Activated B cell treated with CpG ODN at 0.5 μM for 24 hours (primary cell): ENCODE measurements around the gene CASZ1. TPM values are rescaled to one million over a fixed set of nuclear protein-coding genes. Genes with fewer than 3 reads are reported as not detected.

Experiments
- ATAC-seq: fragments of 200-7000 bp; cut with Tn5 transposase; one replicate; pipeline ENCODE4 v1.10.0; 2021; ENCODE audit warnings: low read depth, mild to moderate bottlenecking, moderate library complexity
- CTCF ChIA-PET: fragments of 350-600 bp; sonication (Branson Sonifier 250); formaldehyde crosslinking; loops from one replicate; lab custom pipeline; 2021; ENCODE audit warnings: antibody characterized with exemption; lab: Charles Lee
- POLR2A ChIA-PET: fragments of 350-600 bp; sonication (Branson Sonifier 250); formaldehyde crosslinking; loops from one replicate; lab custom pipeline; 2021; ENCODE audit warnings: antibody characterized with exemption; lab: Charles Lee
- DNase-seq: peaks from one replicate; pipeline ENCODE4 v3.0.0; 2022
- H3K27ac Mint-ChIP-seq: one replicate; pipeline ENCODE4 v1.8.0; 2020; ENCODE audit warnings: mixed read lengths
- H3K27me3 Mint-ChIP-seq: one replicate; pipeline ENCODE4 v1.8.0; 2021; ENCODE audit warnings: mixed read lengths
- H3K36me3 Mint-ChIP-seq: one replicate; pipeline ENCODE4 v1.8.0; 2021; ENCODE audit warnings: low read depth, mixed read lengths
- H3K4me1 Mint-ChIP-seq: one replicate; pipeline ENCODE4 v1.8.0; 2021; ENCODE audit warnings: mixed read lengths
- H3K4me3 Mint-ChIP-seq: one replicate; pipeline ENCODE4 v1.8.0; 2020; ENCODE audit warnings: mild to moderate bottlenecking, mixed read lengths
- H3K9me3 Mint-ChIP-seq: one replicate; pipeline ENCODE4 v1.8.0; 2020; ENCODE audit warnings: mixed read lengths
- CTCF ChIP-seq: fragments of 200-600 bp; IDR thresholded peaks from one replicate; pipeline ENCODE4 v1.8.0; 2022; ENCODE audit warnings: antibody characterized with exemption, mild to moderate bottlenecking
- intact Hi-C: fragments of 100-400 bp; cut with micrococcal nuclease; formaldehyde crosslinking; loops from one replicate; pipeline ENCODE4 v1.15.1; 2024
- total RNA-seq: library from RNA; stranded (reverse); gene quantifications from 2 replicates; pipeline ENCODE4 v1.2.3, GENCODE V29; 2022

CASZ1 gene
- total RNA-seq, 1 donor from 2014 or later: 35.6 TPM

- H3K4me1 Mint-ChIP-seq: peaks cover 8% of the 10 kb centered on the region
- no peak overlapping the region for H3K4me3 Mint-ChIP-seq
- POLR2A ChIA-PET: interaction anchor here (0.6 kb wide), 1 partner anchor 78 kb away, joined by 3 read pairs; no protein-coding TSS in a partner anchor
- ATAC-seq (no peak), DNase-seq (no peak)
- intact Hi-C loops: no loop called here
- H3K27me3 Mint-ChIP-seq: no peaks in the 10 kb centered on the region
- no peak overlapping the region for H3K27ac Mint-ChIP-seq
- no peaks in the 10 kb centered on the region for H3K9me3 Mint-ChIP-seq
- CTCF ChIA-PET: no interaction called here
- TF ChIP-seq CTCF: no peak
- peaks cover 18% of the 10 kb centered on the region for H3K36me3 Mint-ChIP-seq
Observed at GRCh38 chr1:10615332-10615731, 181.1 kb downstream of the CASZ1 start.

GRCh38 chr1:10614377-10615225, 181.8 kb downstream of the CASZ1 start:
- peaks cover 18% of the 10 kb centered on the region for H3K36me3 Mint-ChIP-seq
- H3K4me1 Mint-ChIP-seq: peaks cover 8% of the 10 kb centered on the region
- no peak for ATAC-seq
- no peaks in the 10 kb centered on the region for H3K27me3 Mint-ChIP-seq
- H3K27ac Mint-ChIP-seq: no peak overlapping the region
- ChIA-PET CTCF (no interaction called here), POLR2A (interaction anchor here (0.6 kb wide), 1 partner anchor 78 kb away, joined by 3 read pairs; no protein-coding TSS in a partner anchor)
- intact Hi-C loops: no loop called here
- H3K9me3 Mint-ChIP-seq: no peaks in the 10 kb centered on the region
- H3K4me3 Mint-ChIP-seq: no peak overlapping the region
- DNase-seq: no peak
- no peak for TF ChIP-seq CTCF

- H3K36me3 Mint-ChIP-seq: peaks cover 21% of the 10 kb centered on the region
- intact Hi-C loops: no loop called here
- no peak overlapping the region for H3K27ac Mint-ChIP-seq
- TF ChIP-seq CTCF: no peak
- no peak overlapping the region for H3K4me3 Mint-ChIP-seq
- ChIA-PET CTCF (no interaction called here), POLR2A (no interaction called here)
- H3K9me3 Mint-ChIP-seq: no peaks in the 10 kb centered on the region
- no peak for DNase-seq
- H3K27me3 Mint-ChIP-seq: no peaks in the 10 kb centered on the region
- H3K4me1 Mint-ChIP-seq: peaks cover 8% of the 10 kb centered on the region
- ATAC-seq: no peak
Observed at GRCh38 chr1:10613861-10614260, 182.6 kb downstream of the CASZ1 start.

GRCh38 chr1:10613340-10613739, 183.1 kb downstream of the CASZ1 start:
- Mint-ChIP-seq H3K9me3 (no peaks in the 10 kb centered on the region), H3K4me3 (no peak overlapping the region), H3K4me1 (peaks cover 8% of the 10 kb centered on the region), H3K27me3 (no peaks in the 10 kb centered on the region), H3K36me3 (peaks cover 16% of the 10 kb centered on the region), H3K27ac (no peak overlapping the region)
- intact Hi-C loops: no loop called here
- POLR2A ChIA-PET: no interaction called here
- DNase-seq: no peak
- no peak for TF ChIP-seq CTCF
- no peak for ATAC-seq
- CTCF ChIA-PET: no interaction called here

GRCh38 chr1:10612436-10613160, 183.8 kb downstream of the CASZ1 start:
- ChIA-PET POLR2A (interaction anchor here (0.7 kb wide), 1 partner anchor 16 kb away, joined by 3 read pairs; no protein-coding TSS in a partner anchor), CTCF (no interaction called here)
- no peak for DNase-seq
- intact Hi-C loops: no loop called here
- Mint-ChIP-seq H3K27ac (no peak overlapping the region), H3K36me3 (peaks cover 20% of the 10 kb centered on the region), H3K27me3 (no peaks in the 10 kb centered on the region), H3K4me1 (peaks cover 8% of the 10 kb centered on the region), H3K9me3 (no peaks in the 10 kb centered on the region), H3K4me3 (no peak overlapping the region)
- TF ChIP-seq CTCF: no peak
- ATAC-seq: no peak
